ENCODE data around the gene OIT3. TPM values are rescaled to one million over a fixed set of nuclear protein-coding genes. Genes with fewer than 3 reads are reported as not detected.

The OIT3 gene
- total RNA-seq, 4 donors from 2014 or later = 0.16 to 1.2 (median 0.27) TPM; not detected in 1

DNA sequence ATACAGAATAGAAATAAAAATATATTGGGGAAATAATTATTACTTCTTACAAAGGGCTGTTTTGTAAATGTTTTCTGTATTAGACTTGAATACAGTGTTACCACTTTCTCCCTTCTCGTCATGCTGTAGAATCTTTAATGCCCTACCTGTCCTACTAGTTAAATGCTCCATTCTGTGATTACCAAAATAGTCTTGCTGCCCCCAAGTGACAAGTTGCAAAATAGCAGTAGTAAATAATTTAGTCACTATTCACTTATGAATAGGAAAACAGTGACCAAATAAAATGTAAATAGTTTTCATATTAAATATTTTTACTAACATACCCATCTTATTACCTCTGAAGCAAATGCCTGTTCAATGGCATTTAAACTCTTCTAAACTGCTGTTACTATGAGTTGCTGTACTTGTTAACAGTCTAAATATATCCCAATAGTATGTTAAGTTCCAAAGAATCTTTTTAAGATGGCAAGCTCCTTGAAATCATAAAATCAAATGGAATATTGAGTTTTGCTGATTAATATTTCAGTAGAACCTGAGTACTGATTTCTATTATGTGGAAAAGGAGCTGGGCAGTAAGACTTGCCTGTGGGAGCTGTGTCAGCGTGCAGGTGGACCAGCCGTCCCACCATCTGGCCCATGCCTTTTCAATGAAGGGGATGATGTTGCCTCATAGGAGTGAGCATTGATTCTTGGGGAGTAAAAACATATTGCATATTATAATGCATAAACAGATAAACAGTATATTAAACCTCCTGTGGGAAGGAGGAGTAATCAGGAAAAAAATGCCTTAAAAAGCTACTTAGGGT is 18.1 kb upstream of the OIT3 start:
- Histone ChIP-seq H3K27ac (no peak overlapping the region), H3K27me3 (no peaks in the 10 kb centered on the region), H3K4me3 (no peak overlapping the region), H3K4me1 (no peaks in the 10 kb centered on the region), H3K36me3 (peaks cover 0 to 24% (median 4%) of the 10 kb centered on the region in 4 donors), H3K9me3 (no peaks in the 10 kb centered on the region)
- in situ Hi-C loops (cut with MboI; ENCODE audit: low pct_ligation_motif_present in 1 of 4, low pct_unique_long_range_greater_than_20kb in 1 of 4, low sequenced_read_pairs in 3 of 4) (no loop called here), intact Hi-C loops (cut with DNase I; ENCODE audit: low total_unique reads) (no loop called here)
- 33 to 77% methylated on average over 1 to 3 of the region's 3 CpGs for WGBS, 2 donors (ENCODE audit: low coverage in 1 of 2)
- DNase-seq = no peak
- TF ChIP-seq POLR2AphosphoS5 (IDR thresholded peaks at IDR 0.05) = no peak
- TF ChIP-seq, protein P1, sequence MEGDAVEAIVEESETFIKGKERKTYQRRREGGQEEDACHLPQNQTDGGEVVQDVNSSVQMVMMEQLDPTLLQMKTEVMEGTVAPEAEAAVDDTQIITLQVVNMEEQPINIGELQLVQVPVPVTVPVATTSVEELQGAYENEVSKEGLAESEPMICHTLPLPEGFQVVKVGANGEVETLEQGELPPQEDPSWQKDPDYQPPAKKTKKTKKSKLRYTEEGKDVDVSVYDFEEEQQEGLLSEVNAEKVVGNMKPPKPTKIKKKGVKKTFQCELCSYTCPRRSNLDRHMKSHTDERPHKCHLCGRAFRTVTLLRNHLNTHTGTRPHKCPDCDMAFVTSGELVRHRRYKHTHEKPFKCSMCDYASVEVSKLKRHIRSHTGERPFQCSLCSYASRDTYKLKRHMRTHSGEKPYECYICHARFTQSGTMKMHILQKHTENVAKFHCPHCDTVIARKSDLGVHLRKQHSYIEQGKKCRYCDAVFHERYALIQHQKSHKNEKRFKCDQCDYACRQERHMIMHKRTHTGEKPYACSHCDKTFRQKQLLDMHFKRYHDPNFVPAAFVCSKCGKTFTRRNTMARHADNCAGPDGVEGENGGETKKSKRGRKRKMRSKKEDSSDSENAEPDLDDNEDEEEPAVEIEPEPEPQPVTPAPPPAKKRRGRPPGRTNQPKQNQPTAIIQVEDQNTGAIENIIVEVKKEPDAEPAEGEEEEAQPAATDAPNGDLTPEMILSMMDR (IDR thresholded peaks at IDR 0.05) = peak; percentile 20 to 40 (median 34)

DNA sequence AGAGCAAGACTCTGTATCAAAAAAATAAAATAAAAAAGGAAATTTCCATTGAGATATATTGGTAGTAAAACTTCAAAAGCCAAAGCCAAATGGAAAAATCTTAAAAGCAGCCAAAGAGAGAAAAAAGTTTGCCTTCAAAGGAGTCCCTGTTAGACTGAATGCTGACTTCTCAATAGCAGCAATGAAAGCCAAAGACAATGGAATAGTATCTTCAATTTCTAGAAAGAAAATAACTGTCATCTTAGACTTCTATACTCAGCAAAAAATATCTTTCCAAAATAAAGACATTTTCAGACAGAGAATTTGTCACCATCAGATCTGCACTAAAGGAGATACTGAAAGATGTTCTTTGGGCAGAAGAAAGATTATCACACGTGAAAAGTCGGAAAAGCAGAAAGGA is 14.3 kb upstream of the OIT3 start:
- 93 to 95% methylated on average over 2 of the region's 2 CpGs for WGBS, 2 donors (ENCODE audit: low coverage in 1 of 2)
- in situ Hi-C loops (cut with MboI; ENCODE audit: low pct_ligation_motif_present in 1 of 4, low pct_unique_long_range_greater_than_20kb in 1 of 4, low sequenced_read_pairs in 3 of 4) = no loop called here
- Histone ChIP-seq H3K4me3 (no peak overlapping the region), H3K27ac (no peak overlapping the region), H3K4me1 (no peaks in the 10 kb centered on the region), H3K36me3 (peaks cover 0 to 19% (median 4%) of the 10 kb centered on the region in 4 donors), H3K9me3 (no peaks in the 10 kb centered on the region), H3K27me3 (no peaks in the 10 kb centered on the region)
- intact Hi-C loops (cut with DNase I; ENCODE audit: low total_unique reads) = no loop called here
- DNase-seq = no peak
- TF ChIP-seq, protein P1 (IDR thresholded peaks at IDR 0.05) = no peak
- no peak for TF ChIP-seq EP300 (IDR thresholded peaks at IDR 0.05; ENCODE audit: low read depth)
- TF ChIP-seq POLR2AphosphoS5 (IDR thresholded peaks at IDR 0.05) = no peak
- no peak for TF ChIP-seq POLR2A (IDR thresholded peaks at IDR 0.05)

DNA sequence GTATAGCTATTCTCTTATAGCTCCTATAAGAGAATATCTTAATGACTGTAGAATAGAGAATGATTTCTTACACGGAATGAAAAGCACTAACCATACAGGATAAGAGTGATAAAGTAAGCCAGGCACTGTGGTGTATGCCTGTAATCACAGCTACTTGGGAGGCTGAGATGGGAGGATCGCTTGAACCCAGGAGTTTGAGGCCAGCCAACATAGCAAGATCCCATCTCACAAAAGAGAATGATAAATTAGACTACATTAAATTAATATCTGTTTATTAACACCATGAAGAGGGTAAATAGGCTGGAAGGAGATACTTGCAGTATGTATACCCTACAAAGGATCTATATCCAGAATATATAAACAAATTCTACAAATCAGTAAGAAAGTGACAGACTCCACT is 12.2 kb upstream of the OIT3 start:
- Histone ChIP-seq H3K27ac (no peak overlapping the region), H3K4me1 (no peaks in the 10 kb centered on the region), H3K27me3 (no peaks in the 10 kb centered on the region), H3K36me3 (peaks cover 0 to 25% (median 12%) of the 10 kb centered on the region in 4 donors), H3K4me3 (no peak overlapping the region), H3K9me3 (no peaks in the 10 kb centered on the region)
- intact Hi-C loops (cut with DNase I; ENCODE audit: low total_unique reads) = no loop called here
- no peak for TF ChIP-seq POLR2A (IDR thresholded peaks at IDR 0.05)
- TF ChIP-seq, protein P1 (IDR thresholded peaks at IDR 0.05) = no peak
- 95 to 99% methylated on average over 2 of the region's 2 CpGs for WGBS, 2 donors (ENCODE audit: low coverage in 1 of 2)
- in situ Hi-C loops (cut with MboI; ENCODE audit: low pct_ligation_motif_present in 1 of 4, low pct_unique_long_range_greater_than_20kb in 1 of 4, low sequenced_read_pairs in 3 of 4) = no loop called here
- DNase-seq = no peak

DNA sequence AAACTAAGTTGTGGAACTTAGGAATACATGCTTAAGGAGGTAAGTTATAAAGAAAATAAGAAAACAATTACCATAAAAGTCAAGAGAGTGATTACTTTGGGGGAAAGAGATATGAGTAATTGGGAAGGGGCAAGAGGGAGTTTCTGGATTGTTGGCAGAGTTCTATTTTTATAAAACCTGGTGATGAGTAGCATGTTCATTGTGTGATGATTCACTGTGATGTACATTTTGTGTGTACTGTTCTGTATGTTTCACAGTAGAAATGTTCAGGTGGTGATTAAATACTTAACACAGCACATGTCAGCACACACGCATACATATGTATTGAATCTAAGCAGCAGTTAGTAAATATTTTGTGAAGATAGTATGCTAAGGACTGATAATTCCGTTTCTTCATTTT is 9.7 kb upstream of the OIT3 start:
- 96% methylated on average over 2 of the region's 2 CpGs for WGBS, 2 donors (ENCODE audit: low coverage in 1 of 2)
- no peaks in the 10 kb centered on the region for H3K9me3 ChIP-seq
- no peaks in the 10 kb centered on the region for H3K27me3 ChIP-seq
- in situ Hi-C loops (cut with MboI; ENCODE audit: low pct_ligation_motif_present in 1 of 4, low pct_unique_long_range_greater_than_20kb in 1 of 4, low sequenced_read_pairs in 3 of 4) (no loop called here), intact Hi-C loops (cut with DNase I; ENCODE audit: low total_unique reads) (no loop called here)
- no peaks in the 10 kb centered on the region for H3K4me1 ChIP-seq
- TF ChIP-seq POLR2A (IDR thresholded peaks at IDR 0.05) = no peak
- TF ChIP-seq, protein P1 (IDR thresholded peaks at IDR 0.05) = no peak
- no peak for TF ChIP-seq EP300 (IDR thresholded peaks at IDR 0.05; ENCODE audit: low read depth)
- no peak for TF ChIP-seq POLR2AphosphoS5 (IDR thresholded peaks at IDR 0.05)
- DNase-seq = no peak
- H3K36me3 ChIP-seq = peaks cover 0 to 28% (median 9%) of the 10 kb centered on the region in 4 donors
- no peak overlapping the region for H3K4me3 ChIP-seq
- H3K27ac ChIP-seq = no peak overlapping the region
